ENCODE data around the gene ABCA10. TPM values are rescaled to one million over a fixed set of nuclear protein-coding genes. Genes with fewer than 3 reads are reported as not detected.

ABCA10 gene
- total and polyA plus RNA-seq, 2 of the 13 experiments (the other 11 are each of a cell fraction or from before 2014, with no cell fraction given), result 0.02 to 0.08 TPM

- BruUV-seq (replicated peaks), result no TSS peak
- Histone ChIP-seq H4K20me1 (ENCODE audit: insufficient read depth, low read length) (no peaks in the 10 kb centered on the region), H3K27ac (ENCODE audit: extremely low read length, insufficient read depth, low read length) (no peak overlapping the region), H3K36me3 (replicated peaks in 1 of 2; ENCODE audit: control insufficient read depth in 1 of 2, insufficient read depth in 2 of 2, low read length in 2 of 2) (peaks cover 0 to 1% of the 10 kb centered on the region in 2 experiments; a peak in 1 of 5 replicates), H3K4me3 (replicated peaks in 1 of 3; ENCODE audit: insufficient read depth in 1 of 3, low read depth in 2 of 3, low read length in 3 of 3) (no peak overlapping the region), H3K4me1 (ENCODE audit: insufficient read depth, low read length) (no peaks in the 10 kb centered on the region), H3K4me2 (ENCODE audit: low read depth, low read length) (no peak overlapping the region), H3K9me3 (ENCODE audit: low read length) (no peaks in the 10 kb centered on the region), H3K27me3 (ENCODE audit: control insufficient read depth in 1 of 2, insufficient read depth in 2 of 2, low read length in 2 of 2) (no peaks in the 10 kb centered on the region), H3K79me2 (ENCODE audit: insufficient read depth, low read length) (no peaks in the 10 kb centered on the region), H2AFZ (ENCODE audit: low read length) (no peak overlapping the region), H3K9ac (ENCODE audit: insufficient read depth, low read depth, low read length) (no peak overlapping the region)
- POLR2A ChIA-PET, result no interaction called here
- TF ChIP-seq ZSCAN22 (CRISPR knock-in tag; IDR thresholded peaks at IDR 0.05), result no peak
- TF ChIP-seq STAT5B (CRISPR knock-in tag; IDR thresholded peaks at IDR 0.05), result no peak
- TF ChIP-seq FOSL1 (CRISPR knock-in tag; IDR thresholded peaks at IDR 0.05; ENCODE audit: borderline replicate concordance), result no peak
- no peak for TF ChIP-seq POLR2AphosphoS2 (IDR thresholded peaks at IDR 0.05; ENCODE audit: low read depth, low read length)
- no peak for TF ChIP-seq XBP1 (CRISPR knock-in tag; IDR thresholded peaks at IDR 0.05)
- TF ChIP-seq BORCS8-MEF2B (CRISPR knock-in tag; IDR thresholded peaks at IDR 0.05), result no peak
- TF ChIP-seq ZNF496 (CRISPR knock-in tag; IDR thresholded peaks at IDR 0.05; ENCODE audit: insufficient replicate concordance), result no peak
- no peak for TF ChIP-seq IRF2 (CRISPR knock-in tag; IDR thresholded peaks at IDR 0.05)
- TF ChIP-seq, protein P1, sequence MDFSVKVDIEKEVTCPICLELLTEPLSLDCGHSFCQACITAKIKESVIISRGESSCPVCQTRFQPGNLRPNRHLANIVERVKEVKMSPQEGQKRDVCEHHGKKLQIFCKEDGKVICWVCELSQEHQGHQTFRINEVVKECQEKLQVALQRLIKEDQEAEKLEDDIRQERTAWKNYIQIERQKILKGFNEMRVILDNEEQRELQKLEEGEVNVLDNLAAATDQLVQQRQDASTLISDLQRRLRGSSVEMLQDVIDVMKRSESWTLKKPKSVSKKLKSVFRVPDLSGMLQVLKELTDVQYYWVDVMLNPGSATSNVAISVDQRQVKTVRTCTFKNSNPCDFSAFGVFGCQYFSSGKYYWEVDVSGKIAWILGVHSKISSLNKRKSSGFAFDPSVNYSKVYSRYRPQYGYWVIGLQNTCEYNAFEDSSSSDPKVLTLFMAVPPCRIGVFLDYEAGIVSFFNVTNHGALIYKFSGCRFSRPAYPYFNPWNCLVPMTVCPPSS (IDR thresholded peaks at IDR 0.05), result no peak
- TF ChIP-seq KAT2B (IDR thresholded peaks at IDR 0.05; ENCODE audit: borderline replicate concordance, low read depth, low read length), result no peak
- TF ChIP-seq SIN3A (IDR thresholded peaks at IDR 0.05; ENCODE audit: borderline replicate concordance, low read depth, low read length), result no peak
- TF ChIP-seq REL (CRISPR knock-in tag; conservative IDR thresholded peaks at IDR 0.05), result no peak
- WGBS (ENCODE audit: low lambda C conversion rate), result 96% methylated on average over 4 of the region's 4 CpGs
- CTCF ChIA-PET (ENCODE audit: low intra/inter-chr PET ratio, low total read pairs), result no interaction called here
- no peak for FAIRE-seq
- in situ Hi-C loops (cut with HindIII; ENCODE audit: extremely low pct_ligation_motif_present, low pct_unique_long_range_greater_than_20kb) (no loop called here), intact Hi-C loops (cut with micrococcal nuclease; ENCODE audit: unreplicated experiment) (no loop called here)
- DNase-seq (ENCODE audit: low spot score), result no peak
- ATAC-seq, result no peak
These were observed 22.0 kb upstream of the ABCA10 start for GRCh38 chr17:69250641-69251040.
